ENCODE data around the gene TEDC2. TPM values are rescaled to one million over a fixed set of nuclear protein-coding genes. Genes with fewer than 3 reads are reported as not detected.

TEDC2 gene
- total RNA-seq, 1 experiment from 2014 or later = 48.5 TPM

- intact Hi-C loops (cut with micrococcal nuclease; ENCODE audit: unreplicated experiment) = no loop called here
- H3K27ac ChIP-seq (ENCODE audit: low read depth, low read length, poor library complexity, severe bottlenecking) = no peak overlapping the region
- no peak for DNase-seq (ENCODE audit: low spot score)
- ChIA-PET POLR2A (ENCODE audit: low non-redundant PET) (no interaction called here), CTCF (no interaction called here)
- H3K36me3 ChIP-seq (ENCODE audit: insufficient read depth, low read length, poor library complexity, severe bottlenecking) = no peaks in the 10 kb centered on the region
- H3K4me3 ChIP-seq (ENCODE audit: low read depth, low read length, poor library complexity, severe bottlenecking) = no peak overlapping the region
- TF ChIP-seq CTCF (conservative IDR thresholded peaks at IDR 0.05; ENCODE audit: low read depth, low read length) (no peak), EZH2 (IDR thresholded peaks at IDR 0.05; ENCODE audit: borderline replicate concordance, low read depth, low read length, poor library complexity, severe bottlenecking) (no peak)
- H3K9me3 ChIP-seq (ENCODE audit: low read depth, low read length, poor library complexity, severe bottlenecking) = no peaks in the 10 kb centered on the region
- no peaks in the 10 kb centered on the region for H3K27me3 ChIP-seq (replicated peaks; ENCODE audit: insufficient read depth, low read depth, low read length, poor library complexity)
- BruUV-seq (replicated peaks) = no TSS peak
- H3K4me1 ChIP-seq (ENCODE audit: insufficient read depth, low read length, poor library complexity, severe bottlenecking) = no peaks in the 10 kb centered on the region
Measured at GRCh38 chr16:2493605-2494004, 33.7 kb downstream of the TEDC2 start.

- DNase-seq (ENCODE audit: low spot score) = no peak
- H3K4me3 ChIP-seq (ENCODE audit: low read depth, low read length, poor library complexity, severe bottlenecking) = no peak overlapping the region
- intact Hi-C loops (cut with micrococcal nuclease; ENCODE audit: unreplicated experiment) = no loop called here
- no peaks in the 10 kb centered on the region for H3K36me3 ChIP-seq (ENCODE audit: insufficient read depth, low read length, poor library complexity, severe bottlenecking)
- H3K27ac ChIP-seq (ENCODE audit: low read depth, low read length, poor library complexity, severe bottlenecking) = no peak overlapping the region
- CTCF ChIA-PET = no interaction called here
- POLR2A ChIA-PET (ENCODE audit: low non-redundant PET) = no interaction called here
- H3K27me3 ChIP-seq (replicated peaks; ENCODE audit: insufficient read depth, low read depth, low read length, poor library complexity) = no peaks in the 10 kb centered on the region
- no TSS peak for BruUV-seq (replicated peaks)
- TF ChIP-seq EZH2 (IDR thresholded peaks at IDR 0.05; ENCODE audit: borderline replicate concordance, low read depth, low read length, poor library complexity, severe bottlenecking) (no peak), CTCF (conservative IDR thresholded peaks at IDR 0.05; ENCODE audit: low read depth, low read length) (no peak)
- no peaks in the 10 kb centered on the region for H3K4me1 ChIP-seq (ENCODE audit: insufficient read depth, low read length, poor library complexity, severe bottlenecking)
- no peaks in the 10 kb centered on the region for H3K9me3 ChIP-seq (ENCODE audit: low read depth, low read length, poor library complexity, severe bottlenecking)
Measured at GRCh38 chr16:2494616-2495015, 34.7 kb downstream of the TEDC2 start.

- Histone ChIP-seq H3K4me1 (ENCODE audit: insufficient read depth, low read length, poor library complexity, severe bottlenecking) (no peaks in the 10 kb centered on the region), H3K9me3 (ENCODE audit: low read depth, low read length, poor library complexity, severe bottlenecking) (no peaks in the 10 kb centered on the region), H3K4me3 (ENCODE audit: low read depth, low read length, poor library complexity, severe bottlenecking) (no peak overlapping the region), H3K27me3 (replicated peaks; ENCODE audit: insufficient read depth, low read depth, low read length, poor library complexity) (no peaks in the 10 kb centered on the region), H3K36me3 (ENCODE audit: insufficient read depth, low read length, poor library complexity, severe bottlenecking) (no peaks in the 10 kb centered on the region), H3K27ac (ENCODE audit: low read depth, low read length, poor library complexity, severe bottlenecking) (no peak overlapping the region)
- TF ChIP-seq CTCF (conservative IDR thresholded peaks at IDR 0.05; ENCODE audit: low read depth, low read length) (no peak), EZH2 (IDR thresholded peaks at IDR 0.05; ENCODE audit: borderline replicate concordance, low read depth, low read length, poor library complexity, severe bottlenecking) (no peak)
- BruUV-seq (replicated peaks) = no TSS peak
- POLR2A ChIA-PET (ENCODE audit: low non-redundant PET) = no interaction called here
- intact Hi-C loops (cut with micrococcal nuclease; ENCODE audit: unreplicated experiment) = no loop called here
- CTCF ChIA-PET = no interaction called here
- DNase-seq (ENCODE audit: low spot score) = no peak
Measured at GRCh38 chr16:2495041-2495440, 35.1 kb downstream of the TEDC2 start.
